HepG2 (cell line): ENCODE data around the gene CENPL. TPM values are rescaled to one million over a fixed set of nuclear protein-coding genes. Genes with fewer than 3 reads are reported as not detected.

Experiments
- ATF5 ChIP-seq: sonication (generic); formaldehyde crosslinking; IDR thresholded peaks from 2 replicates; pipeline ENCODE4 v1.4.0; 2020; ENCODE audit warnings: mild to moderate bottlenecking, low read depth, missing genetic modification reagents
- DNMT1 ChIP-seq: sonication (generic); formaldehyde crosslinking; IDR thresholded peaks from 2 replicates; pipeline ENCODE4 v1.5.1; 2020; ENCODE audit warnings: mild to moderate bottlenecking, missing genetic modification reagents
- FIP1L1 ChIP-seq: fragments of 200-400 bp; formaldehyde crosslinking; IDR thresholded peaks from 2 replicates; pipeline ENCODE4 v1.6.1; 2018; ENCODE audit warnings: low read depth, mild to moderate bottlenecking, low read length, moderate library complexity, borderline replicate concordance; ENCODE audit not compliant: insufficient read depth
- FOXA3 ChIP-seq: IDR thresholded peaks from 2 replicates; pipeline ENCODE4 v1.6.1; 2016; ENCODE audit warnings: missing genetic modification reagents, missing compliant biosample characterization
- HOMEZ ChIP-seq: IDR thresholded peaks from 2 replicates; pipeline ENCODE4 v1.6.1; 2016; ENCODE audit warnings: low read depth
- KLF6 ChIP-seq: IDR thresholded peaks from 2 replicates; pipeline ENCODE4 v1.8.0; 2016; ENCODE audit warnings: missing biosample characterization, missing genetic modification reagents
- POLR2A ChIP-seq, 2 experiments: IDR thresholded peaks; 2 replicates each; pipeline ENCODE4 v1.6.1; 2011; ENCODE audit warnings: low read depth in 2 of 2, low read length in 2 of 2, mild to moderate bottlenecking in 1 of 2, moderate library complexity in 1 of 2; ENCODE audit not compliant: insufficient read depth in 1 of 2
- POLR2AphosphoS5 ChIP-seq: IDR thresholded peaks from 2 replicates; pipeline ENCODE4 v1.6.1; 2012; ENCODE audit warnings: low read depth, low read length
- PRMT3 ChIP-seq: sonication (generic); formaldehyde crosslinking; IDR thresholded peaks from 2 replicates; pipeline ENCODE4 v1.8.1; 2022; ENCODE audit warnings: low read depth, mild to moderate bottlenecking, moderate library complexity, missing genetic modification reagents, borderline replicate concordance
- RARA ChIP-seq: IDR thresholded peaks from 2 replicates; pipeline ENCODE4 v1.6.1; 2016; ENCODE audit warnings: missing genetic modification reagents, missing compliant biosample characterization
- SP4 ChIP-seq: sonication (generic); formaldehyde crosslinking; IDR thresholded peaks from 2 replicates; pipeline ENCODE4 v1.8.1; 2023; ENCODE audit warnings: mild to moderate bottlenecking, missing genetic modification reagents
- SRY ChIP-seq: sonication (generic); formaldehyde crosslinking; IDR thresholded peaks from 2 replicates; pipeline ENCODE4 v1.8.0; 2022; ENCODE audit warnings: mild to moderate bottlenecking, missing genetic modification reagents
- TBX3 ChIP-seq: fragments of 450-650 bp; IDR thresholded peaks from 2 replicates; pipeline ENCODE4 v1.6.1; 2017; ENCODE audit warnings: antibody characterized with exemption, mild to moderate bottlenecking, inconsistent platforms, borderline replicate concordance
- ZBTB1 ChIP-seq: sonication (generic); formaldehyde crosslinking; IDR thresholded peaks from 2 replicates; pipeline ENCODE4 v1.4.0; 2020; ENCODE audit warnings: missing genetic modification reagents, borderline replicate concordance
- ZBTB21 ChIP-seq: sonication (generic); formaldehyde crosslinking; IDR thresholded peaks from 2 replicates; pipeline ENCODE4 v1.4.0; 2020; ENCODE audit warnings: missing genetic modification reagents
- ZNF605 ChIP-seq: sonication (generic); formaldehyde crosslinking; IDR thresholded peaks from 2 replicates; pipeline ENCODE4 v1.8.0; 2022; ENCODE audit warnings: mild to moderate bottlenecking, missing genetic modification reagents
- polyA plus RNA-seq, 8 experiments: library from polyadenylated mRNA; depleted of rRNA in 3 of 8; stranded (reverse) in 7 of 8; unstranded in 1 of 8; fragments of >200 nt; fragmentation: Illumina TruSeq in 4 of 8; extraction: Trizol in 4 of 8; gene quantifications; 2 replicates each; pipeline versions ENCODE4 v1.2.1 to v1.2.3, GENCODE V29; 2011 to 2016; ENCODE audit warnings: low read depth in 4 of 8, missing spikeins in 1 of 8, mixed read lengths in 1 of 8; ENCODE audit not compliant: insufficient read depth in 1 of 8
- total RNA-seq, 5 experiments: library from RNA; depleted of rRNA; stranded (reverse); fragments of >200 nt; fragmentation: Illumina TruSeq; extraction: Trizol; gene quantifications; 2 replicates each; pipeline ENCODE4 v1.2.3, GENCODE V29; 2016; ENCODE audit warnings: low read depth in 1 of 5
- TF ChIP-seq, protein P1 (sequence below): IDR thresholded peaks from 2 replicates; pipeline ENCODE4 v1.6.1; 2012; ENCODE audit warnings: low read depth, low read length, improper control_type of control experiment
- TF ChIP-seq, protein P2 (sequence below): sonication (generic); formaldehyde crosslinking; IDR thresholded peaks from 2 replicates; pipeline ENCODE4 v1.5.1; 2020; ENCODE audit warnings: missing genetic modification reagents, mild to moderate bottlenecking, borderline replicate concordance
- TF ChIP-seq, protein P3 (sequence below), 2 experiments: sonication (generic) in 1 of 2; formaldehyde crosslinking in 1 of 2; IDR thresholded peaks; 2 replicates each; pipeline versions ENCODE4 v1.4.0 to v1.6.1; 2016 to 2020; ENCODE audit warnings: borderline replicate concordance in 1 of 2, low read depth in 1 of 2, mild to moderate bottlenecking in 1 of 2, missing genetic modification reagents in 1 of 2

CENPL gene
- total and polyA plus RNA-seq, 2 of the 13 experiments (the other 11 are each of a cell fraction or from before 2014, with no cell fraction given): 4.4 to 14.2 TPM

DNA sequence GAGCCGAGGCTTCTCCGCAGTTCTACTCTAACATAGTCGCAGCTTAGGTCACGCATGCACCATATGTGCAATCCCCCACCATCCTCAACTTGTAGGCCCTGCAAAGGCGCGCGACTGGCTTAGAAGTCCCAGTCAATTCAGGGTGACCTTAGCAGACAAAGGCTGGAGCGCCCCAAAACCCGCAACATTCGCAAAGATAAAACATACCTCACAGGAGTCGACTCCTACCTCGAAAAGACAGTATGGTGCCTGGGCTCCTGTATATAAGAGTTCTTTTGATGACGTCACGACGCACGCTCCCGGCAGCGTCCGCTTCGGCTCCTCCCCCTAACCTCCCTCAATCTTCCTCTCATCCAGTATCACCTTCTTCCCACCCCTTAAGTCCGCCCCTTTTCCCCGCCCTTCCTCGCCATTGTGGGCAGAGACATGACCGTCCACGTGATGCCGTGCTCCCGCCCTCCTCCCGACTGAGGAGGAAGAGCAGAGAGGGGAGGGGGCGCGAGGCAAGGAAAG, 43.1 kb upstream of the CENPL start, which contains the start of gene GAS5 (continued):
- TF ChIP-seq, protein P1, sequence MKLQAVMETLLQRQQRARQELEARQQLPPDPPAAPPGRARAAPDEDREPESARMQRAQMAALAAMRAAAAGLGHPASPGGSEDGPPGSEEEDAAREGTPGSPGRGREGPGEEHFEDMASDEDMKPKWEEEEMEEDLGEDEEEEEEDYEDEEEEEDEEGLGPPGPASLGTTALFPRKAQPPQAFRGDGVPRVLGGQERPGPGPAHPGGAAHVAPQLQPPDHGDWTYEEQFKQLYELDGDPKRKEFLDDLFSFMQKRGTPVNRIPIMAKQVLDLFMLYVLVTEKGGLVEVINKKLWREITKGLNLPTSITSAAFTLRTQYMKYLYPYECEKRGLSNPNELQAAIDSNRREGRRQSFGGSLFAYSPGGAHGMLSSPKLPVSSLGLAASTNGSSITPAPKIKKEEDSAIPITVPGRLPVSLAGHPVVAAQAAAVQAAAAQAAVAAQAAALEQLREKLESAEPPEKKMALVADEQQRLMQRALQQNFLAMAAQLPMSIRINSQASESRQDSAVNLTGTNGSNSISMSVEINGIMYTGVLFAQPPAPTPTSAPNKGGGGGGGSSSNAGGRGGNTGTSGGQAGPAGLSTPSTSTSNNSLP: peak; percentile 28; the same call in 1 of the 2 replicates
- TF ChIP-seq ATF5 (CRISPR knock-in tag): peak; percentile 80; the same call in 1 of the 2 replicates
- TF ChIP-seq, protein P2, sequence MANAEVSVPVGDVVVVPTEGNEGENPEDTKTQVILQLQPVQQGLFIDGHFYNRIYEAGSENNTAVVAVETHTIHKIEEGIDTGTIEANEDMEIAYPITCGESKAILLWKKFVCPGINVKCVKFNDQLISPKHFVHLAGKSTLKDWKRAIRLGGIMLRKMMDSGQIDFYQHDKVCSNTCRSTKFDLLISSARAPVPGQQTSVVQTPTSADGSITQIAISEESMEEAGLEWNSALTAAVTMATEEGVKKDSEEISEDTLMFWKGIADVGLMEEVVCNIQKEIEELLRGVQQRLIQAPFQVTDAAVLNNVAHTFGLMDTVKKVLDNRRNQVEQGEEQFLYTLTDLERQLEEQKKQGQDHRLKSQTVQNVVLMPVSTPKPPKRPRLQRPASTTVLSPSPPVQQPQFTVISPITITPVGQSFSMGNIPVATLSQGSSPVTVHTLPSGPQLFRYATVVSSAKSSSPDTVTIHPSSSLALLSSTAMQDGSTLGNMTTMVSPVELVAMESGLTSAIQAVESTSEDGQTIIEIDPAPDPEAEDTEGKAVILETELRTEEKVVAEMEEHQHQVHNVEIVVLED (CRISPR knock-in tag): peak; percentile 97
- TF ChIP-seq PRMT3: no peak
- TF ChIP-seq SRY: peak; percentile 57; the same call in 1 of the 2 replicates
- TF ChIP-seq POLR2AphosphoS5: peak; percentile 100
- 0 out of 2 replicates have a peak, but pooled peaks have one; percentile 51 for TF ChIP-seq ZBTB1 (CRISPR knock-in tag)
- 0 out of 2 replicates have a peak, but pooled peaks have one; percentile 44 for TF ChIP-seq FIP1L1
- peak; percentile 22; the same call in 1 of the 2 replicates for TF ChIP-seq ZBTB21 (CRISPR knock-in tag)
- peak; percentile 51; the same call in 1 of the 2 replicates for TF ChIP-seq KLF6 (CRISPR knock-in tag)
- 0 out of 2 replicates have a peak, but pooled peaks have one; percentile 47 for TF ChIP-seq DNMT1
- 0 out of 2 replicates have a peak, but pooled peaks have one; percentile 16 for TF ChIP-seq RARA
- TF ChIP-seq, protein P3, sequence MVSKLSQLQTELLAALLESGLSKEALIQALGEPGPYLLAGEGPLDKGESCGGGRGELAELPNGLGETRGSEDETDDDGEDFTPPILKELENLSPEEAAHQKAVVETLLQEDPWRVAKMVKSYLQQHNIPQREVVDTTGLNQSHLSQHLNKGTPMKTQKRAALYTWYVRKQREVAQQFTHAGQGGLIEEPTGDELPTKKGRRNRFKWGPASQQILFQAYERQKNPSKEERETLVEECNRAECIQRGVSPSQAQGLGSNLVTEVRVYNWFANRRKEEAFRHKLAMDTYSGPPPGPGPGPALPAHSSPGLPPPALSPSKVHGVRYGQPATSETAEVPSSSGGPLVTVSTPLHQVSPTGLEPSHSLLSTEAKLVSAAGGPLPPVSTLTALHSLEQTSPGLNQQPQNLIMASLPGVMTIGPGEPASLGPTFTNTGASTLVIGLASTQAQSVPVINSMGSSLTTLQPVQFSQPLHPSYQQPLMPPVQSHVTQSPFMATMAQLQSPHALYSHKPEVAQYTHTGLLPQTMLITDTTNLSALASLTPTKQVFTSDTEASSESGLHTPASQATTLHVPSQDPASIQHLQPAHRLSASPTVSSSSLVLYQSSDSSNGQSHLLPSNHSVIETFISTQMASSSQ (IDR thresholded peaks at IDR 0.05; ENCODE audit: low read depth): no peak
- TF ChIP-seq, protein P3 (CRISPR knock-in tag; IDR thresholded peaks at IDR 0.05; ENCODE audit: borderline replicate concordance): no peak; the same call in 1 of the 2 replicates
- peak; percentile 63 for TF ChIP-seq FOXA3 (CRISPR knock-in tag)
- TF ChIP-seq HOMEZ (CRISPR knock-in tag): no peak; the same call in 1 of the 2 replicates
- peak; percentile 91 for TF ChIP-seq SP4 (CRISPR knock-in tag)
- TF ChIP-seq TBX3: peak; percentile 30; the same call in 1 of the 2 replicates
- TF ChIP-seq ZNF605 (CRISPR knock-in tag): peak; percentile 83; the same call in 1 of the 2 replicates
- peak; percentile 99 to 100 for TF ChIP-seq POLR2A (IDR thresholded peaks at IDR 0.05; ENCODE audit: insufficient read depth in 1 of 2, low read depth in 2 of 2, low read length in 2 of 2)
